Mesenchymal stem cell (in vitro differentiated cells and primary cell): ENCODE measurements around the gene ZFHX3.

Source experiments
- DNase-seq: peaks from one replicate; pipeline ENCODE4 v3.0.0-alpha.2; 2013
- H2AFZ ChIP-seq: one replicate; pipeline ENCODE4 v1.6.1; 2013; ENCODE audit warnings: low read depth, mild to moderate bottlenecking, control low read depth, inconsistent platforms, low read length, moderate library complexity
- H2AK5ac ChIP-seq: 2 replicates; pipeline ENCODE4 v1.6.1; 2013; ENCODE audit warnings: low read length, moderate library complexity, mild to moderate bottlenecking, inconsistent platforms; ENCODE audit not compliant: severe bottlenecking
- H2BK120ac ChIP-seq: one replicate; pipeline ENCODE4 v1.6.1; 2013; ENCODE audit warnings: low read depth, mild to moderate bottlenecking, inconsistent platforms, low read length, moderate library complexity
- H2BK12ac ChIP-seq, 2 experiments: one replicate each; pipeline ENCODE4 v1.6.1; 2013; ENCODE audit warnings: inconsistent platforms in 2 of 2, low read length in 2 of 2, mild to moderate bottlenecking in 2 of 2, moderate library complexity in 2 of 2, control low read depth in 1 of 2
- H2BK15ac ChIP-seq: one replicate; pipeline ENCODE4 v1.6.1; 2013; ENCODE audit warnings: mild to moderate bottlenecking, low read depth, inconsistent platforms; ENCODE audit not compliant: poor library complexity, severe bottlenecking
- H2BK5ac ChIP-seq: 2 replicates; pipeline ENCODE4 v1.6.1; 2013; ENCODE audit warnings: low read depth, mild to moderate bottlenecking, low read length, control low read depth, inconsistent platforms; ENCODE audit not compliant: poor library complexity, severe bottlenecking
- H3K14ac ChIP-seq, 2 experiments: one replicate each; pipeline ENCODE4 v1.6.1; 2013; ENCODE audit warnings: inconsistent platforms in 2 of 2, low read length in 2 of 2, control low read depth in 1 of 2, mild to moderate bottlenecking in 1 of 2, moderate library complexity in 1 of 2
- H3K18ac ChIP-seq, 2 experiments: one replicate each; pipeline ENCODE4 v1.6.1; 2013; ENCODE audit warnings: inconsistent platforms in 2 of 2, low read length in 2 of 2, control low read depth in 1 of 2, low read depth in 1 of 2, mild to moderate bottlenecking in 1 of 2
- H3K23ac ChIP-seq, 2 experiments: one replicate each; pipeline ENCODE4 v1.6.1; 2013; ENCODE audit warnings: inconsistent platforms in 2 of 2, low read length in 2 of 2, mild to moderate bottlenecking in 2 of 2, moderate library complexity in 2 of 2, control low read depth in 1 of 2
- H3K27ac ChIP-seq: 2 replicates; pipeline ENCODE4 v1.5.1; 2013; ENCODE audit warnings: mild to moderate bottlenecking, moderate library complexity, low read length, control low read depth, inconsistent platforms; ENCODE audit not compliant: poor library complexity, severe bottlenecking
- H3K27me3 ChIP-seq, 2 experiments: 2 replicates each; pipeline versions ENCODE4 v1.6.1 to v1.7.0; 2013; ENCODE audit warnings: low read length in 2 of 2, mild to moderate bottlenecking in 2 of 2, moderate library complexity in 2 of 2, control low read depth in 1 of 2, inconsistent platforms in 1 of 2; ENCODE audit not compliant: control insufficient read depth in 1 of 2, insufficient read depth in 1 of 2
- H3K36me3 ChIP-seq, 2 experiments: 2 replicates each; pipeline versions ENCODE4 v1.6.1 to v1.7.0; 2013; ENCODE audit warnings: low read length in 2 of 2, control low read depth in 1 of 2, inconsistent platforms in 1 of 2, low read depth in 1 of 2, mild to moderate bottlenecking in 1 of 2; ENCODE audit not compliant: insufficient read depth in 2 of 2, control insufficient read depth in 1 of 2
- H3K4ac ChIP-seq, 2 experiments: one replicate each; pipeline ENCODE4 v1.6.1; 2013; ENCODE audit warnings: inconsistent platforms in 2 of 2, low read length in 2 of 2, mild to moderate bottlenecking in 2 of 2, moderate library complexity in 2 of 2, control low read depth in 1 of 2, low read depth in 1 of 2
- H3K4me1 ChIP-seq: 2 replicates; pipeline ENCODE4 v1.6.1; 2013; ENCODE audit warnings: low read depth, low read length, control low read depth; ENCODE audit not compliant: control insufficient read depth, insufficient read depth
- H3K4me2 ChIP-seq: 2 replicates; pipeline ENCODE4 v1.6.1; 2013; ENCODE audit warnings: low read length, mild to moderate bottlenecking, inconsistent platforms; ENCODE audit not compliant: poor library complexity, severe bottlenecking
- H3K4me3 ChIP-seq, 2 experiments: 2 replicates each; pipeline versions ENCODE4 v1.5.1 to v1.7.0; 2013; ENCODE audit warnings: low read length in 2 of 2, mild to moderate bottlenecking in 2 of 2, control low read depth in 1 of 2, low read depth in 1 of 2; ENCODE audit not compliant: insufficient read depth in 1 of 2
- H3K79me1 ChIP-seq: replicated peaks from 2 replicates; pipeline ENCODE4 v1.6.1; 2013; ENCODE audit warnings: mild to moderate bottlenecking, control low read depth, low read length, inconsistent platforms; ENCODE audit not compliant: poor library complexity, severe bottlenecking
- H3K9ac ChIP-seq: 2 replicates; pipeline ENCODE4 v1.7.0; 2013; ENCODE audit warnings: mild to moderate bottlenecking, low read length, moderate library complexity
- H3K9me3 ChIP-seq: 2 replicates; pipeline ENCODE4 v1.7.0; 2013; ENCODE audit warnings: mild to moderate bottlenecking, low read length; ENCODE audit not compliant: control insufficient read depth
- H4K8ac ChIP-seq: one replicate; pipeline ENCODE4 v1.6.1; 2013; ENCODE audit warnings: inconsistent platforms, mild to moderate bottlenecking, low read length, moderate library complexity
- H4K91ac ChIP-seq: one replicate; pipeline ENCODE4 v1.6.1; 2013; ENCODE audit warnings: mild to moderate bottlenecking, low read length, inconsistent platforms
- WGBS: methylation state at CpG from one replicate; pipeline ENCODE4 v1.1.7; 2013; ENCODE audit warnings: mixed read lengths; 5-methylcytosine and 5-hydroxymethylcytosine counted together

Gene ZFHX3

DNA sequence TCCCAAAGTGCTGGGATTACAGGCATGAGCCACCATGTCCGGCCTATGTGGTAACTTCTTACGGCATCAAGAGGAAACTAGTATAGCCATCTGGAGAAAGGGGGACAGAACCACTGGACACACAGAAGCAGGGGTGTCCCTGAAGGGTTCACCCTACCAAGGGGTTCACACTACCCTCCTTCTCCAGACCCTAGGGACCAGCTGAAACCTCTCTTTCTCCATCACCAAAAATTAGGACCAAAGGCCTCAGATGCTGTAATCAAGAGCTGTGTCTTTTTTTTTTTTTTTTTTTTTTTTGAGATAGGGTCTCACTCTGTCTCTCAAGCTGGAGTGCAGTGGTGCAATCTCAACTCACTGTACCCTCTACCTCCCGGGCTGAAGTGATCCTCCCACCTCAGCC, 33.2 kb downstream of the ZFHX3 start:
- no peak overlapping the region for H2BK15ac ChIP-seq
- H4K8ac ChIP-seq: no peak overlapping the region
- no peak for DNase-seq
- H3K9ac ChIP-seq: no peak overlapping the region
- no peak overlapping the region for H3K4ac ChIP-seq
- no peak overlapping the region for H3K14ac ChIP-seq
- no peaks in the 10 kb centered on the region for H3K27me3 ChIP-seq
- no peaks in the 10 kb centered on the region for H3K9me3 ChIP-seq
- 98% methylated on average over 3 of the region's 3 CpGs for WGBS
- peak overlapping the region; percentile 83 for H2AK5ac ChIP-seq
- H3K4me1 ChIP-seq: peaks cover 23% of the 10 kb centered on the region
- no peak overlapping the region for H2BK5ac ChIP-seq
- H4K91ac ChIP-seq: no peak overlapping the region
- no peak overlapping the region for H3K18ac ChIP-seq
- H3K36me3 ChIP-seq: no peaks in the 10 kb centered on the region
- H3K4me2 ChIP-seq: no peak overlapping the region
- no peak overlapping the region for H2AFZ ChIP-seq
- no peak overlapping the region for H2BK120ac ChIP-seq
- H3K4me3 ChIP-seq: no peak overlapping the region
- no peak overlapping the region for H2BK12ac ChIP-seq
- H3K79me1 ChIP-seq: peaks cover 39% of the 10 kb centered on the region
- no peak overlapping the region for H3K23ac ChIP-seq
- no peak overlapping the region for H3K27ac ChIP-seq

- Histone ChIP-seq H3K4me2 (no peak overlapping the region), H3K27me3 (no peaks in the 10 kb centered on the region), H3K27ac (no peak overlapping the region), H3K23ac (no peak overlapping the region), H2BK15ac (peak overlapping the region; percentile 18), H3K9me3 (no peaks in the 10 kb centered on the region), H2AK5ac (no peak overlapping the region), H3K4me3 (no peak overlapping the region), H3K4me1 (peaks cover 15% of the 10 kb centered on the region), H2BK12ac (no peak overlapping the region), H2BK120ac (no peak overlapping the region), H3K4ac (no peak overlapping the region), H4K8ac (no peak overlapping the region), H3K9ac (no peak overlapping the region), H3K79me1 (peaks cover 42% of the 10 kb centered on the region), H3K14ac (no peak overlapping the region), H4K91ac (no peak overlapping the region), H2AFZ (no peak overlapping the region), H2BK5ac (no peak overlapping the region), H3K36me3 (no peaks in the 10 kb centered on the region), H3K18ac (no peak overlapping the region)
- 99% methylated on average over 4 of the region's 5 CpGs for WGBS
- DNase-seq: no peak
Observed at GRCh38 chr16:73013974-73014373, 34.0 kb downstream of the ZFHX3 start.

DNA sequence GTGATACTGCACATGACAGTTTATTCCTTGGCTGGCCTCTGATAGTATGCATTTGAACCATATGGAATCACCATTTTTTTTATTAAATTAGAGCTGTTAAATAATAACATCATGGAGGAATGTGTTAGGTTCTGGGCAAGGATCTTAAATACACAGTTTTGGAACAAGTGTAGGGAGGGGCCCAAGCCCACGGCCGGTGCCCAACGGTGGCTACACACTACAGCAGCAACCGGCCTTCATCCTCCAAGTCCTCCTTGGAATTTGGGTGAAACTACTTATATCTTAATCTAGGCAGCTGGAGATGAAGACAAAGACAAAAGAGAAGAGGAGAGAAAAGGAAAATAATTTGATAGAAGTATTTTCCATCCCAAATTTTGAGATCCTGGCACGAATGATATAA, 35.6 kb downstream of the ZFHX3 start:
- Histone ChIP-seq H3K14ac (no peak overlapping the region), H3K18ac (no peak overlapping the region), H2BK120ac (no peak overlapping the region), H3K4me3 (no peak overlapping the region), H3K9ac (no peak overlapping the region), H2AK5ac (no peak overlapping the region), H3K4ac (no peak overlapping the region), H3K27me3 (no peaks in the 10 kb centered on the region), H4K91ac (no peak overlapping the region), H3K79me1 (peaks cover 35% of the 10 kb centered on the region), H2BK15ac (no peak overlapping the region), H4K8ac (no peak overlapping the region), H3K4me1 (peaks cover 13% of the 10 kb centered on the region), H2BK5ac (no peak overlapping the region), H2BK12ac (no peak overlapping the region), H3K27ac (no peak overlapping the region), H2AFZ (no peak overlapping the region), H3K9me3 (no peaks in the 10 kb centered on the region), H3K36me3 (no peaks in the 10 kb centered on the region), H3K4me2 (no peak overlapping the region), H3K23ac (no peak overlapping the region)
- 94% methylated on average over 3 of the region's 5 CpGs for WGBS
- DNase-seq: no peak

DNA sequence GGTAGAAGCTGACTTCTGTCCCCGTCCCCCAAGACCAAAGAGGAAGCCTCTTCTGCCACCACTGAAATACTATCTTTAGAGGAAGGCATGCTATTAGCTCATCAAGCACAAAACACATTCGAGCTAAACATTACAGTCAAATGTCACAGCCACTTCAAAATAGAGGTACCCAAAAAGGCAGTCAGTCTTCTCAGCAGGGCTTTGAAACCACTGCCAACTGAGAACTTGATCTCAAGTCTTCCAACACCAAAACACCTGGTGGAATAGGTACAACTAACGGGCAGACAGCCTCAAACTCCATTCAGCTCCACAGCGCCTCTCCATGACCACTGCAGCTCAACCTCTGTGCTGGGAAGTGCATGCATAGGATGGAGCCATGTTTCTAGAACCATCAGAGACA, 36.0 kb downstream of the ZFHX3 start:
- H4K8ac ChIP-seq: no peak overlapping the region
- no peaks in the 10 kb centered on the region for H3K27me3 ChIP-seq
- no peak overlapping the region for H2BK12ac ChIP-seq
- no peaks in the 10 kb centered on the region for H3K36me3 ChIP-seq
- H3K9ac ChIP-seq: no peak overlapping the region
- no peak for DNase-seq
- no peak overlapping the region for H3K27ac ChIP-seq
- no peak overlapping the region for H3K4ac ChIP-seq
- no peak overlapping the region for H3K14ac ChIP-seq
- WGBS: 63% methylated on average over 3 of the region's 4 CpGs
- peaks cover 31% of the 10 kb centered on the region for H3K79me1 ChIP-seq
- H4K91ac ChIP-seq: no peak overlapping the region
- no peaks in the 10 kb centered on the region for H3K9me3 ChIP-seq
- no peak overlapping the region for H2AK5ac ChIP-seq
- H2AFZ ChIP-seq: no peak overlapping the region
- no peak overlapping the region for H2BK15ac ChIP-seq
- H3K4me3 ChIP-seq: no peak overlapping the region
- H3K4me2 ChIP-seq: no peak overlapping the region
- H3K18ac ChIP-seq: no peak overlapping the region
- H3K23ac ChIP-seq: no peak overlapping the region
- no peak overlapping the region for H2BK120ac ChIP-seq
- H3K4me1 ChIP-seq: peaks cover 12% of the 10 kb centered on the region
- H2BK5ac ChIP-seq: no peak overlapping the region
